HepG2 (cell line): ENCODE results near the gene CYP11A1. TPM values are rescaled to one million over a fixed set of nuclear protein-coding genes. Genes with fewer than 3 reads are reported as not detected.

Experiments used
- CBX5 ChIP-seq: sonication (generic); formaldehyde crosslinking; IDR thresholded peaks from 2 replicates; pipeline ENCODE4 v1.4.0; 2020; ENCODE audit warnings: missing genetic modification reagents, borderline replicate concordance
- CENPT ChIP-seq: sonication (generic); formaldehyde crosslinking; IDR thresholded peaks from 2 replicates; pipeline ENCODE4 v1.8.0; 2022; ENCODE audit warnings: low read depth, mild to moderate bottlenecking, moderate library complexity, missing genetic modification reagents
- DNMT3B ChIP-seq: conservative IDR thresholded peaks from 2 replicates; pipeline ENCODE4 v1.6.1; 2016; ENCODE audit warnings: missing biosample characterization, control low read depth
- MAF1 ChIP-seq: sonication (generic); formaldehyde crosslinking; IDR thresholded peaks from 2 replicates; pipeline ENCODE4 v1.5.0; 2020; ENCODE audit warnings: missing genetic modification reagents, borderline replicate concordance
- NFE2 ChIP-seq: sonication (generic); formaldehyde crosslinking; IDR thresholded peaks from 2 replicates; pipeline ENCODE4 v1.4.0; 2020; ENCODE audit warnings: missing genetic modification reagents
- NONO ChIP-seq, 2 experiments: fragments of 450-650 bp in 1 of 2; sonication (generic) in 1 of 2; formaldehyde crosslinking in 1 of 2; IDR thresholded peaks in 1 of 2; conservative IDR thresholded peaks in 1 of 2; 2 replicates each; pipeline versions ENCODE4 v1.6.1 to v1.8.0; 2017 to 2022; ENCODE audit warnings: mild to moderate bottlenecking in 1 of 2, missing genetic modification reagents in 1 of 2, moderate library complexity in 1 of 2
- PAWR ChIP-seq: sonication (generic); formaldehyde crosslinking; IDR thresholded peaks from 2 replicates; pipeline ENCODE4 v1.4.0; 2020; ENCODE audit warnings: missing genetic modification reagents, mild to moderate bottlenecking, borderline replicate concordance
- PHF5A ChIP-seq: IDR thresholded peaks from one replicate; pipeline ENCODE4 v1.6.1; 2018; ENCODE audit warnings: low read depth, missing genetic modification reagents; ENCODE audit not compliant: unreplicated experiment
- RAD21 ChIP-seq: fragments of 450-650 bp; formaldehyde crosslinking; IDR thresholded peaks from 2 replicates; pipeline ENCODE4 v1.5.0; 2020; ENCODE audit warnings: mild to moderate bottlenecking
- RXRB ChIP-seq: IDR thresholded peaks from 2 replicates; pipeline ENCODE4 v1.6.1; 2016; ENCODE audit warnings: borderline replicate concordance, missing genetic modification reagents, missing compliant biosample characterization
- SAP130 ChIP-seq: IDR thresholded peaks from 2 replicates; pipeline ENCODE4 v1.6.1; 2016; ENCODE audit warnings: low read depth
- TSC22D2 ChIP-seq: sonication (generic); formaldehyde crosslinking; IDR thresholded peaks from 2 replicates; pipeline ENCODE4 v1.5.1; 2020; ENCODE audit warnings: missing genetic modification reagents, mild to moderate bottlenecking, borderline replicate concordance
- ZNF75D ChIP-seq: sonication (generic); formaldehyde crosslinking; IDR thresholded peaks from 2 replicates; pipeline ENCODE4 v1.8.1; 2023; ENCODE audit warnings: missing genetic modification reagents, mild to moderate bottlenecking, borderline replicate concordance
- polyA plus RNA-seq, 8 experiments: library from polyadenylated mRNA; depleted of rRNA in 3 of 8; stranded (reverse) in 7 of 8; unstranded in 1 of 8; fragments of >200 nt; fragmentation: Illumina TruSeq in 4 of 8; extraction: Trizol in 4 of 8; gene quantifications; 2 replicates each; pipeline versions ENCODE4 v1.2.1 to v1.2.3, GENCODE V29; 2011 to 2016; ENCODE audit warnings: low read depth in 4 of 8, missing spikeins in 1 of 8, mixed read lengths in 1 of 8; ENCODE audit not compliant: insufficient read depth in 1 of 8
- total RNA-seq, 5 experiments: library from RNA; depleted of rRNA; stranded (reverse); fragments of >200 nt; fragmentation: Illumina TruSeq; extraction: Trizol; gene quantifications; 2 replicates each; pipeline ENCODE4 v1.2.3, GENCODE V29; 2016; ENCODE audit warnings: low read depth in 1 of 5
- TF ChIP-seq, protein P1 (sequence below): sonication (generic); formaldehyde crosslinking; IDR thresholded peaks from 2 replicates; pipeline ENCODE4 v1.4.0; 2020; ENCODE audit warnings: missing genetic modification reagents
- TF ChIP-seq, protein P2 (sequence below): fragments of 450-650 bp; IDR thresholded peaks from 2 replicates; pipeline ENCODE4 v1.6.1; 2017
- TF ChIP-seq, protein P3 (sequence below): sonication (generic); formaldehyde crosslinking; IDR thresholded peaks from 2 replicates; pipeline ENCODE4 v1.5.1; 2020; ENCODE audit warnings: missing genetic modification reagents, mild to moderate bottlenecking, borderline replicate concordance
- TF ChIP-seq, protein P4 (sequence below): sonication (generic); formaldehyde crosslinking; IDR thresholded peaks from 2 replicates; pipeline ENCODE4 v1.8.0; 2022; ENCODE audit warnings: low read depth, missing genetic modification reagents
- TF ChIP-seq, protein P5 (sequence below): IDR thresholded peaks from 2 replicates; pipeline ENCODE4 v1.6.1; 2012; ENCODE audit warnings: inconsistent platforms
- TF ChIP-seq, protein P6 (sequence below): sonication (generic); formaldehyde crosslinking; IDR thresholded peaks from 2 replicates; pipeline ENCODE4 v1.4.0; 2020; ENCODE audit warnings: missing genetic modification reagents
- TF ChIP-seq, protein P7 (sequence below): IDR thresholded peaks from 2 replicates; pipeline ENCODE4 v1.6.1; 2016; ENCODE audit warnings: missing compliant biosample characterization, missing genetic modification reagents, borderline replicate concordance

The CYP11A1 gene
- total and polyA plus RNA-seq, 2 of the 13 experiments (the other 11 are each of a cell fraction or from before 2014, with no cell fraction given): 0.66 to 0.92 TPM

DNA sequence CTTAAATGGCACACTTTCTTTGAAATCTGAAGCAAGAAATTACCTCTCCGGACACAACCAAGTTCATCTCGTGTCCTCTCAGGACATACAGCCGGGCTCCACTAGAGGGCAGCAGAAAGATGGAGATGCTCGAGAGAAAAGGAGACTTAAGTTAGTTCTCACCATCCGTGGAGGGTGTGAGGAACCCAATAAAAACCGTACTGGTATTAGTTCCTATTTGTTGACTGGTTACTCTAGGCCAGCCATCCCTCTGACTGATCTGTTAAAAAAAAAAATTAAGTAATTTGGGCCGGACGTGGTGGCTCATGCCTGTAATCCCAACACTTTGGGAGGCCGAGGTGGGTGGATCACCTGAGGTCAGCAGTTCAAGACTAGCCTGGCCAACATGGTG lies 7.9 kb upstream of the CYP11A1 start (continued):
- TF ChIP-seq, protein P1, sequence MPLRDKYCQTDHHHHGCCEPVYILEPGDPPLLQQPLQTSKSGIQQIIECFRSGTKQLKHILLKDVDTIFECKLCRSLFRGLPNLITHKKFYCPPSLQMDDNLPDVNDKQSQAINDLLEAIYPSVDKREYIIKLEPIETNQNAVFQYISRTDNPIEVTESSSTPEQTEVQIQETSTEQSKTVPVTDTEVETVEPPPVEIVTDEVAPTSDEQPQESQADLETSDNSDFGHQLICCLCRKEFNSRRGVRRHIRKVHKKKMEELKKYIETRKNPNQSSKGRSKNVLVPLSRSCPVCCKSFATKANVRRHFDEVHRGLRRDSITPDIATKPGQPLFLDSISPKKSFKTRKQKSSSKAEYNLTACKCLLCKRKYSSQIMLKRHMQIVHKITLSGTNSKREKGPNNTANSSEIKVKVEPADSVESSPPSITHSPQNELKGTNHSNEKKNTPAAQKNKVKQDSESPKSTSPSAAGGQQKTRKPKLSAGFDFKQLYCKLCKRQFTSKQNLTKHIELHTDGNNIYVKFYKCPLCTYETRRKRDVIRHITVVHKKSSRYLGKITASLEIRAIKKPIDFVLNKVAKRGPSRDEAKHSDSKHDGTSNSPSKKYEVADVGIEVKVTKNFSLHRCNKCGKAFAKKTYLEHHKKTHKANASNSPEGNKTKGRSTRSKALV (CRISPR knock-in tag): no peak
- TF ChIP-seq SAP130 (CRISPR knock-in tag) (0 out of 2 replicates have a peak, but pooled peaks have one; percentile 27), TSC22D2 (CRISPR knock-in tag) (no peak), NONO (IDR thresholded peaks at IDR 0.05) (no peak), NONO (CRISPR knock-in tag; conservative IDR thresholded peaks at IDR 0.05) (no peak), MAF1 (CRISPR knock-in tag) (no peak), CBX5 (CRISPR knock-in tag) (no peak), PAWR (CRISPR knock-in tag) (no peak), RXRB (CRISPR knock-in tag) (no peak), PHF5A (no peak), DNMT3B (CRISPR knock-in tag) (no peak), RAD21 (CRISPR knock-in tag) (peak; percentile 45; the same call in 1 of the 2 replicates), NFE2 (CRISPR knock-in tag) (no peak), CENPT (no peak), ZNF75D (CRISPR knock-in tag) (no peak)
- TF ChIP-seq, protein P2, sequence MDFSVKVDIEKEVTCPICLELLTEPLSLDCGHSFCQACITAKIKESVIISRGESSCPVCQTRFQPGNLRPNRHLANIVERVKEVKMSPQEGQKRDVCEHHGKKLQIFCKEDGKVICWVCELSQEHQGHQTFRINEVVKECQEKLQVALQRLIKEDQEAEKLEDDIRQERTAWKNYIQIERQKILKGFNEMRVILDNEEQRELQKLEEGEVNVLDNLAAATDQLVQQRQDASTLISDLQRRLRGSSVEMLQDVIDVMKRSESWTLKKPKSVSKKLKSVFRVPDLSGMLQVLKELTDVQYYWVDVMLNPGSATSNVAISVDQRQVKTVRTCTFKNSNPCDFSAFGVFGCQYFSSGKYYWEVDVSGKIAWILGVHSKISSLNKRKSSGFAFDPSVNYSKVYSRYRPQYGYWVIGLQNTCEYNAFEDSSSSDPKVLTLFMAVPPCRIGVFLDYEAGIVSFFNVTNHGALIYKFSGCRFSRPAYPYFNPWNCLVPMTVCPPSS: no peak
- TF ChIP-seq, protein P3, sequence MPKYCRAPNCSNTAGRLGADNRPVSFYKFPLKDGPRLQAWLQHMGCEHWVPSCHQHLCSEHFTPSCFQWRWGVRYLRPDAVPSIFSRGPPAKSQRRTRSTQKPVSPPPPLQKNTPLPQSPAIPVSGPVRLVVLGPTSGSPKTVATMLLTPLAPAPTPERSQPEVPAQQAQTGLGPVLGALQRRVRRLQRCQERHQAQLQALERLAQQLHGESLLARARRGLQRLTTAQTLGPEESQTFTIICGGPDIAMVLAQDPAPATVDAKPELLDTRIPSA (CRISPR knock-in tag): no peak
- TF ChIP-seq, protein P4, sequence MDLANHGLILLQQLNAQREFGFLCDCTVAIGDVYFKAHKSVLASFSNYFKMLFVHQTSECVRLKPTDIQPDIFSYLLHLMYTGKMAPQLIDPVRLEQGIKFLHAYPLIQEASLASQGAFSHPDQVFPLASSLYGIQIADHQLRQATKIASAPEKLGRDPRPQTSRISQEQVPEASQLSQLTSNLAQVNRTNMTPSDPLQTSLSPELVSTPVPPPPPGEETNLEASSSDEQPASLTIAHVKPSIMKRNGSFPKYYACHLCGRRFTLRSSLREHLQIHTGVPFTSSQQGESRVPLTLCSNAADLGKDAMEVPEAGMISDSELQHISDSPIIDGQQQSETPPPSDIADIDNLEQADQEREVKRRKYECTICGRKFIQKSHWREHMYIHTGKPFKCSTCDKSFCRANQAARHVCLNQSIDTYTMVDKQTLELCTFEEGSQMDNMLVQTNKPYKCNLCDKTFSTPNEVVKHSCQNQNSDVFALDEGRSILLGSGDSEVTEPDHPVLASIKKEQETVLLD (CRISPR knock-in tag): no peak
- TF ChIP-seq, protein P5, sequence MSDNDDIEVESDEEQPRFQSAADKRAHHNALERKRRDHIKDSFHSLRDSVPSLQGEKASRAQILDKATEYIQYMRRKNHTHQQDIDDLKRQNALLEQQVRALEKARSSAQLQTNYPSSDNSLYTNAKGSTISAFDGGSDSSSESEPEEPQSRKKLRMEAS: no peak
- TF ChIP-seq, protein P6, sequence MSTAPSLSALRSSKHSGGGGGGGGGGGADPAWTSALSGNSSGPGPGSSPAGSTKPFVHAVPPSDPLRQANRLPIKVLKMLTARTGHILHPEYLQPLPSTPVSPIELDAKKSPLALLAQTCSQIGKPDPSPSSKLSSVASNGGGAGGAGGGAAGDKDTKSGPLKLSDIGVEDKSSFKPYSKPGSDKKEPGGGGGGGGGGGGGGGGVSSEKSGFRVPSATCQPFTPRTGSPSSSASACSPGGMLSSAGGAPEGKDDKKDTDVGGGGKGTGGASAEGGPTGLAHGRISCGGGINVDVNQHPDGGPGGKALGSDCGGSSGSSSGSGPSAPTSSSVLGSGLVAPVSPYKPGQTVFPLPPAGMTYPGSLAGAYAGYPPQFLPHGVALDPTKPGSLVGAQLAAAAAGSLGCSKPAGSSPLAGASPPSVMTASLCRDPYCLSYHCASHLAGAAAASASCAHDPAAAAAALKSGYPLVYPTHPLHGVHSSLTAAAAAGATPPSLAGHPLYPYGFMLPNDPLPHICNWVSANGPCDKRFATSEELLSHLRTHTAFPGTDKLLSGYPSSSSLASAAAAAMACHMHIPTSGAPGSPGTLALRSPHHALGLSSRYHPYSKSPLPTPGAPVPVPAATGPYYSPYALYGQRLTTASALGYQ (CRISPR knock-in tag): no peak
- TF ChIP-seq, protein P7, sequence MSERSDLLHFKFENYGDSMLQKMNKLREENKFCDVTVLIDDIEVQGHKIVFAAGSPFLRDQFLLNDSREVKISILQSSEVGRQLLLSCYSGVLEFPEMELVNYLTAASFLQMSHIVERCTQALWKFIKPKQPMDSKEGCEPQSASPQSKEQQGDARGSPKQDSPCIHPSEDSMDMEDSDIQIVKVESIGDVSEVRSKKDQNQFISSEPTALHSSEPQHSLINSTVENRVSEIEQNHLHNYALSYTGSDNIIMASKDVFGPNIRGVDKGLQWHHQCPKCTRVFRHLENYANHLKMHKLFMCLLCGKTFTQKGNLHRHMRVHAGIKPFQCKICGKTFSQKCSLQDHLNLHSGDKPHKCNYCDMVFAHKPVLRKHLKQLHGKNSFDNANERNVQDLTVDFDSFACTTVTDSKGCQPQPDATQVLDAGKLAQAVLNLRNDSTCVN (CRISPR knock-in tag): no peak
